Fibroblast of upper back skin (primary cell): ENCODE results near the gene UXT.
"Not testable (repeated sequence)": the region's sequence is repeated elsewhere in the genome, so short reads cannot be mapped to it uniquely, and the experiment has no call there.

Experiments
- DNase-seq: peaks from one replicate; pipeline ENCODE4 v3.0.0-alpha.2; 2013

Gene UXT

GRCh38 chrX:47612418-47612817 is 46.6 kb downstream of the UXT start:
- DNase-seq = no peak

GRCh38 chrX:47611926-47612325 is 47.1 kb downstream of the UXT start:
- no peak for DNase-seq

GRCh38 chrX:47611489-47611888 is 47.5 kb downstream of the UXT start:
- DNase-seq = no peak

- DNase-seq = no peak
Measured at GRCh38 chrX:47610511-47610910, 48.5 kb downstream of the UXT start.

- no peak for DNase-seq
Measured at GRCh38 chrX:47608130-47608810, 50.7 kb downstream of the UXT start.

- no peak for DNase-seq
Measured at GRCh38 chrX:47607091-47607490, 51.9 kb downstream of the UXT start.

GRCh38 chrX:47605024-47605423 is 54.0 kb downstream of the UXT start:
- DNase-seq = no peak

- not testable (repeated sequence) for DNase-seq
Measured at GRCh38 chrX:47603125-47603524, 55.9 kb downstream of the UXT start.
